ENCODE results near the gene FBXO47. TPM values are rescaled to one million over a fixed set of nuclear protein-coding genes. Genes with fewer than 3 reads are reported as not detected.

The FBXO47 gene
- total RNA-seq, 2 donors from 2014 or later, result not detected

DNA sequence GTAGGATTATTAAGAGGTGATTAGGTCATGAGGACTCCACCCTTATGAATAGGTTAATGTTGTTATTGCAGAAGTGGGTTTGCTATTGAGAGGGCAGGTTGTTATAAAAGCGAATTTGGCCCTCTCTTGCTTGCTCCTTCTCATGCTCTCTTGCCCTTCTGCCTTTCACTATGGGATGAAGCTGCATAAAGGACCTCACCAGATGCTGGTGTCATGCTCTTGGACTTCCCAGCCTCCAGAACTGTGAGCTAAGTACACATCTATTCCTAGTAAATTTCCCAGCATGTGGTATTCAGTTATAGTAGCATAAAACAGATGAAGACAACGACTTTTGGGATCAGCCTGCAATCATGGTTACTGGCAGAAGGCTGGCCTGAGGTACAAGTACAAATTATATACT lies 41.4 kb upstream of the FBXO47 start:
- no peak for DNase-seq
- TF ChIP-seq CTCF (IDR thresholded peaks at IDR 0.05) (no peak), POLR2A (IDR thresholded peaks at IDR 0.05) (no peak)
- Histone ChIP-seq H3K27me3 (no peaks in the 10 kb centered on the region), H3K4me1 (no peaks in the 10 kb centered on the region), H3K4me3 (no peak overlapping the region), H3K9me3 (no peaks in the 10 kb centered on the region), H3K27ac (no peak overlapping the region), H3K36me3 (replicated peaks in 1 of 2; ENCODE audit: insufficient read depth in 1 of 2, low read depth in 2 of 2) (no peaks in the 10 kb centered on the region)
- no peak for ATAC-seq
- intact Hi-C loops (cut with DNase I), result no loop called here
- WGBS, 2 donors, result 45 to 73% methylated on average over 2 of the region's 2 CpGs

- DNase-seq, result peak; percentile 36 to 71 (median 50)
- no peak overlapping the region for H3K4me3 ChIP-seq
- WGBS, 2 donors, result 49 to 58% methylated on average over 16 of the region's 16 CpGs
- H3K4me1 ChIP-seq, result no peaks in the 10 kb centered on the region
- no peaks in the 10 kb centered on the region for H3K9me3 ChIP-seq
- intact Hi-C loops (cut with DNase I), result no loop called here
- no peak for TF ChIP-seq CTCF (IDR thresholded peaks at IDR 0.05)
- TF ChIP-seq POLR2A (IDR thresholded peaks at IDR 0.05), result peak in 1 of 3 donors; percentile 16
- ATAC-seq, result peak; percentile 67
- H3K27me3 ChIP-seq, result no peaks in the 10 kb centered on the region
- H3K36me3 ChIP-seq (replicated peaks in 1 of 2; ENCODE audit: insufficient read depth in 1 of 2, low read depth in 2 of 2), result no peaks in the 10 kb centered on the region
- H3K27ac ChIP-seq, result peak overlapping the region in 2 of 4 donors; percentile 70 to 77
These were observed 36.0 kb upstream of the FBXO47 start for GRCh38 chr17:39002991-39003715.

DNA sequence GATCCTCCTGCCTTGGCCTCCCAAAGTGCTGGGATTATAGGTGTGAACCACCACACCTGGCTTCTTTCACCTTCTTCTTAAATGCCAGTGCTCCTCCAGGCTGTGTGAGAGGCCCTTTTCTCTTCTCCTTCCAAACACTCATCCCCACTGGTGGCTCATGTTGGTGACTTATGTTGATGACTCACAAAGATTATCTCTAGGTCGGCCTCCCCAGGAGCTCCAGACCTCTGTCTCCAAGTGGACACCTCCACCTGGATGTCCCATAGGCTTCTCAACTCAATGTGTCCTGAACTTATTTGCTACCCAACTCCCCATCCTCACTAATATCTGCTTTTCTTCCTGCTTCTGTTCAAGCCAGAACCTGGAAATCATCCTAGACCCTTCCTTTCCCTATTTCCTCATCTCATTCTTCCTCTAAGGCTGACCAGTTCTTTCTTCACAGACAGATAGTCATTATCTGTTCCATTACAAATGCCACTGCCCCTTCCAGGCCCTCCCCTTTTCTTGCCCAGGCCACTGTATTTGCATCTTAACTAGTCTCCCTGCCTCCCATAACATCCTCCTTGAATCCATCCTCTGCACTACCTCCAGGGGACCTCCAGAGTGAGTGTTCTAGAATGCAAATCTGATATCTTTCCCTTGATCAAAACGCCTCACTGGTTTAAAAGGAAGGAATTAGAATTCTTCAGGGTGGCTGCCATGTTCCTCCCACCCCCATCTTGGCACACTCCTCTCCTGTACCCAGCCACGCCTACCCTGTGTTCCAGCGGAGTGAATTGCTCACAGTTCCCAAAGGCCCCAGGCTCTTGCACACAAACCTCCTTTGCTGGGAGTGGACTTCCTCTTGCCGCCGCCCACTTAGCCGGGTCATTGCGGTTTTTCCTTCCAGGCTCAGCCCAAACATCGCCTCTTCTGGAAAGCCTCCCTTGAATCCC lies 34.8 kb upstream of the FBXO47 start:
- intact Hi-C loops (cut with DNase I), result no loop called here
- peaks cover 0 to 6% (median 0%) of the 10 kb centered on the region in 3 donors for H3K9me3 ChIP-seq
- no peaks in the 10 kb centered on the region for H3K4me1 ChIP-seq
- H3K4me3 ChIP-seq, result no peak overlapping the region
- peak overlapping the region in 3 of 4 donors; percentile 21 to 77 (median 70) for H3K27ac ChIP-seq
- 49 to 58% methylated on average over 9 of the region's 9 CpGs for WGBS, 2 donors
- DNase-seq, result peak; percentile 37 to 77 (median 51)
- H3K27me3 ChIP-seq, result no peaks in the 10 kb centered on the region
- TF ChIP-seq CTCF (IDR thresholded peaks at IDR 0.05) (no peak), POLR2A (IDR thresholded peaks at IDR 0.05) (no peak)
- ATAC-seq, result peak; percentile 66
- no peaks in the 10 kb centered on the region for H3K36me3 ChIP-seq (replicated peaks in 1 of 2; ENCODE audit: insufficient read depth in 1 of 2, low read depth in 2 of 2)

- no peak for DNase-seq
- Histone ChIP-seq H3K4me1 (no peaks in the 10 kb centered on the region), H3K27ac (peak overlapping the region in 2 of 4 donors; percentile 30 to 39), H3K4me3 (no peak overlapping the region), H3K27me3 (no peaks in the 10 kb centered on the region), H3K9me3 (peaks cover 0 to 6% (median 0%) of the 10 kb centered on the region in 3 donors), H3K36me3 (replicated peaks in 1 of 2; ENCODE audit: insufficient read depth in 1 of 2, low read depth in 2 of 2) (no peaks in the 10 kb centered on the region)
- intact Hi-C loops (cut with DNase I), result no loop called here
- 42 to 66% methylated on average over 4 of the region's 4 CpGs for WGBS, 2 donors
- no peak for ATAC-seq
- TF ChIP-seq CTCF (IDR thresholded peaks at IDR 0.05), result no peak
- TF ChIP-seq POLR2A (IDR thresholded peaks at IDR 0.05), result no peak
These were observed 32.9 kb upstream of the FBXO47 start for GRCh38 chr17:39000021-39000601.

All from body of pancreas (tissue), 4 donors.